GM23338 (cell line): ENCODE results near the gene C2CD4D. TPM values are rescaled to one million over a fixed set of nuclear protein-coding genes. Genes with fewer than 3 reads are reported as not detected.

ENCODE experiments used
- ATAC-seq: fragments of 200-7000 bp; cut with Tn5 transposase; 3 replicates; pipeline ENCODE4 v1.9.1; 2020
- DNase-seq: peaks from one replicate; pipeline ENCODE4 v3.0.0-alpha.2; 2015; ENCODE audit warnings: low spot score
- H2AFZ ChIP-seq: fragments of 200-600 bp; sonication (generic); 2 replicates; pipeline ENCODE4 v1.8.0; 2016; ENCODE audit warnings: antibody characterized with exemption, mild to moderate bottlenecking, moderate library complexity
- H3F3A ChIP-seq: fragments of 200-600 bp; sonication (generic); replicated peaks from 2 replicates; pipeline ENCODE4 v1.8.0; 2017; ENCODE audit warnings: antibody characterized with exemption, mixed run types, low read depth
- H3K27ac ChIP-seq: fragments of 200-600 bp; sonication (generic); 2 replicates; pipeline ENCODE4 v1.6.1; 2016; ENCODE audit warnings: low read depth
- H3K27me3 ChIP-seq: fragments of 200-600 bp; sonication (generic); 2 replicates; pipeline ENCODE4 v1.8.0; 2016; ENCODE audit warnings: mild to moderate bottlenecking, mixed run types, moderate library complexity; ENCODE audit not compliant: insufficient read depth
- H3K36me3 ChIP-seq: fragments of 200-600 bp; sonication (generic); 2 replicates; pipeline ENCODE4 v1.8.0; 2016; ENCODE audit warnings: mild to moderate bottlenecking; ENCODE audit not compliant: insufficient read depth
- H3K4me1 ChIP-seq: fragments of 200-600 bp; sonication (generic); 2 replicates; pipeline ENCODE4 v1.8.0; 2016; ENCODE audit warnings: mild to moderate bottlenecking, moderate library complexity; ENCODE audit not compliant: insufficient read depth
- H3K4me2 ChIP-seq: fragments of 200-600 bp; sonication (generic); 2 replicates; pipeline ENCODE4 v1.7.1; 2017; ENCODE audit warnings: mixed run types
- H3K4me3 ChIP-seq: fragments of 200-600 bp; sonication (generic); 2 replicates; pipeline ENCODE4 v1.6.1; 2016; ENCODE audit warnings: mixed run types
- H3K79me2 ChIP-seq: fragments of 200-600 bp; sonication (generic); replicated peaks from 2 replicates; pipeline ENCODE4 v1.8.0; 2017; ENCODE audit warnings: mild to moderate bottlenecking; ENCODE audit not compliant: insufficient read depth
- H3K9me2 ChIP-seq: fragments of 200-600 bp; sonication (generic); 2 replicates; pipeline ENCODE4 v1.8.0; 2017; ENCODE audit not compliant: insufficient read depth
- H4K20me1 ChIP-seq: fragments of 200-600 bp; sonication (generic); replicated peaks from 2 replicates; pipeline ENCODE4 v1.8.0; 2017; ENCODE audit warnings: mild to moderate bottlenecking; ENCODE audit not compliant: insufficient read depth
- H3K27ac Mint-ChIP-seq: 2 replicates; pipeline ENCODE4 v1.8.0; 2020; ENCODE audit warnings: inconsistent platforms, mild to moderate bottlenecking, moderate library complexity, mixed read lengths
- H3K27me3 Mint-ChIP-seq: 3 replicates; pipeline ENCODE4 v1.8.0; 2022; ENCODE audit warnings: low read depth, mild to moderate bottlenecking, moderate library complexity, mixed read lengths, inconsistent platforms; ENCODE audit not compliant: insufficient read depth, poor library complexity
- H3K36me3 Mint-ChIP-seq: 3 replicates; pipeline ENCODE4 v1.8.0; 2021; ENCODE audit warnings: low read depth, mild to moderate bottlenecking, inconsistent platforms, moderate library complexity, mixed read lengths
- H3K4me1 Mint-ChIP-seq: 3 replicates; pipeline ENCODE4 v1.8.0; 2020; ENCODE audit warnings: mild to moderate bottlenecking, inconsistent platforms, mixed read lengths
- H3K4me3 Mint-ChIP-seq: 3 replicates; pipeline ENCODE4 v1.8.0; 2021; ENCODE audit warnings: moderate library complexity, mild to moderate bottlenecking, inconsistent platforms, mixed read lengths
- H3K9me3 Mint-ChIP-seq: 3 replicates; pipeline ENCODE4 v1.8.0; 2020; ENCODE audit warnings: moderate library complexity, mild to moderate bottlenecking, inconsistent platforms, mixed read lengths
- CREB1 ChIP-seq: fragments of 250-450 bp; sonication (Bioruptor Pico); IDR thresholded peaks from 2 replicates; pipeline ENCODE4 v1.5.0; 2020; ENCODE audit warnings: low read depth, mild to moderate bottlenecking, moderate library complexity
- EZH2 ChIP-seq: fragments of 200-600 bp; sonication (generic); IDR thresholded peaks from one replicate; pipeline ENCODE4 v1.8.0; 2017; ENCODE audit warnings: antibody characterized with exemption, mild to moderate bottlenecking, low read depth; ENCODE audit not compliant: unreplicated experiment
- EZH2phosphoT487 ChIP-seq: fragments of 200-600 bp; sonication (generic); IDR thresholded peaks from one replicate; pipeline ENCODE4 v1.8.1; 2018; ENCODE audit warnings: antibody characterized with exemption; ENCODE audit not compliant: unreplicated experiment
- NANOG ChIP-seq: IDR thresholded peaks from 2 replicates; pipeline ENCODE4 v1.6.1; 2016; ENCODE audit warnings: antibody characterized with exemption, borderline replicate concordance
- REST ChIP-seq: IDR thresholded peaks from one replicate; pipeline ENCODE4 v1.6.1; 2018; ENCODE audit warnings: antibody characterized with exemption; ENCODE audit not compliant: unreplicated experiment
- ZNF462 ChIP-seq: fragments of 250-450 bp; sonication (Bioruptor Pico); IDR thresholded peaks from 2 replicates; pipeline ENCODE4 v1.5.0; 2020; ENCODE audit warnings: mild to moderate bottlenecking, moderate library complexity
- polyA plus RNA-seq: library from polyadenylated mRNA; unstranded; fragments of >200 nt; fragmentation: Nextera tagmentation; extraction: Ambion mirVana; gene quantifications from 2 replicates; pipeline ENCODE4 v1.2.1, GENCODE V29; 2016
- total RNA-seq: library from RNA; depleted of rRNA; stranded (reverse); fragments of >200 nt; shearing (Covaris generic); gene quantifications from 2 replicates; pipeline ENCODE4 v1.2.3, GENCODE V29; 2014

The C2CD4D gene
- total and polyA plus RNA-seq, 2 experiments from 2014 or later: 0.35 to 0.82 TPM

GRCh38 chr1:151801310-151801820 lies 38.3 kb downstream of the C2CD4D start:
- ATAC-seq (no peak), DNase-seq (no peak)
- Mint-ChIP-seq H3K4me1 (peaks cover 14% of the 10 kb centered on the region), H3K4me3 (no peak overlapping the region), H3K9me3 (no peaks in the 10 kb centered on the region), H3K27me3 (no peaks in the 10 kb centered on the region), H3K36me3 (no peaks in the 10 kb centered on the region), H3K27ac (no peak overlapping the region)
- Histone ChIP-seq H3K27ac (no peak overlapping the region), H3F3A (no peaks in the 10 kb centered on the region), H3K27me3 (no peaks in the 10 kb centered on the region), H3K4me3 (no peak overlapping the region), H3K36me3 (no peaks in the 10 kb centered on the region), H3K4me2 (no peak overlapping the region), H2AFZ (no peak overlapping the region), H3K4me1 (0 out of 2 replicates have a peak, but pooled peaks cover 3% of the 10 kb centered on the region), H4K20me1 (0 out of 2 replicates have a peak, but pooled peaks cover 2% of the 10 kb centered on the region), H3K79me2 (no peaks in the 10 kb centered on the region), H3K9me2 (no peaks in the 10 kb centered on the region)
- TF ChIP-seq EZH2phosphoT487: no peak
- no peak for TF ChIP-seq EZH2
- TF ChIP-seq CREB1 (CRISPR knock-in tag): no peak
- TF ChIP-seq ZNF462: no peak
- no peak for TF ChIP-seq NANOG
- TF ChIP-seq REST: no peak
